DLD1 (cell line): ENCODE results near the gene HOXB6.

Source experiments
- in situ Hi-C: cut with HindIII; loops from 2 replicates; pipeline ENCODE4 v1.10.0; 2017; ENCODE audit warnings: low sequenced_read_pairs

HOXB6 gene

GRCh38 chr17:48596000-48596734 is 8.6 kb downstream of the HOXB6 start:
- in situ Hi-C loops = no loop called here

- in situ Hi-C loops = no loop called here
Measured at GRCh38 chr17:48595278-48595999, 9.3 kb downstream of the HOXB6 start.

GRCh38 chr17:48594538-48595277 is 10.1 kb downstream of the HOXB6 start:
- in situ Hi-C loops = no loop called here

- in situ Hi-C loops = no loop called here
Measured at GRCh38 chr17:48593840-48594537, 10.8 kb downstream of the HOXB6 start.

- in situ Hi-C loops = no loop called here
Measured at GRCh38 chr17:48593126-48593829, 11.5 kb downstream of the HOXB6 start, which contains the start of gene HOXB5. Gene HOXB5 (minus strand): TSS chr17:48593779. CDS start chr17:48593682, 97 bp downstream.

- in situ Hi-C loops = no loop called here
Measured at GRCh38 chr17:48592577-48592976, 12.2 kb downstream of the HOXB6 start.

GRCh38 chr17:48592057-48592514 is 12.7 kb downstream of the HOXB6 start:
- in situ Hi-C loops = no loop called here

- in situ Hi-C loops = no loop called here
Measured at GRCh38 chr17:48591255-48592056, 13.3 kb downstream of the HOXB6 start.

GRCh38 chr17:48590607-48591161 is 14.1 kb downstream of the HOXB6 start:
- in situ Hi-C loops = no loop called here

- in situ Hi-C loops = no loop called here
Measured at GRCh38 chr17:48589831-48590606, 14.8 kb downstream of the HOXB6 start, which contains the start of gene HOXB3. Gene HOXB3 (minus strand): TSS chr17:48590241. CDS start chr17:48552474, 37,767 bp downstream.

- in situ Hi-C loops = no loop called here
Measured at GRCh38 chr17:48589060-48589830, 15.5 kb downstream of the HOXB6 start.

GRCh38 chr17:48588528-48588927 is 16.3 kb downstream of the HOXB6 start:
- in situ Hi-C loops = no loop called here

GRCh38 chr17:48588074-48588415 is 16.7 kb downstream of the HOXB6 start:
- in situ Hi-C loops = no loop called here

GRCh38 chr17:48587276-48588073 is 17.3 kb downstream of the HOXB6 start:
- in situ Hi-C loops = no loop called here

GRCh38 chr17:48586355-48587258 is 18.2 kb downstream of the HOXB6 start:
- in situ Hi-C loops = no loop called here
